Stimulated activated CD4-positive, alpha-beta T cell treated with anti-CD3 and anti-CD28 coated beads, Interleukin-15, amount 100 ng/mL, for 24 hours (primary cell): ENCODE results near the gene XYLB.
"Not testable (repeated sequence)": the region's sequence is repeated elsewhere in the genome, so short reads cannot be mapped to it uniquely, and the experiment has no call there.

Source experiments
- DNase-seq: peaks from one replicate; pipeline ENCODE4 v3.0.0-alpha.2; 2020

XYLB gene

GRCh38 chr3:38401246-38401962 lies 54.8 kb downstream of the XYLB start:
- DNase-seq = no peak

GRCh38 chr3:38404286-38404685 lies 57.7 kb downstream of the XYLB start:
- DNase-seq = no peak

GRCh38 chr3:38411591-38411990 lies 65.0 kb downstream of the XYLB start:
- DNase-seq = no peak

GRCh38 chr3:38420758-38421157 lies 74.2 kb downstream of the XYLB start:
- not testable (repeated sequence) for DNase-seq

GRCh38 chr3:38421679-38422336 lies 75.2 kb downstream of the XYLB start:
- no peak for DNase-seq

- not testable (repeated sequence) for DNase-seq
Measured at GRCh38 chr3:38426798-38427426, 80.3 kb downstream of the XYLB start.

GRCh38 chr3:38432871-38433658 lies 86.5 kb downstream of the XYLB start:
- not testable (repeated sequence) for DNase-seq

GRCh38 chr3:38433661-38434060 lies 87.1 kb downstream of the XYLB start:
- DNase-seq = not testable (repeated sequence)

GRCh38 chr3:38438436-38439069 lies 92.0 kb downstream of the XYLB start:
- not testable (repeated sequence) for DNase-seq

GRCh38 chr3:38443205-38443604 lies 96.6 kb downstream of the XYLB start:
- DNase-seq = not testable (repeated sequence)

GRCh38 chr3:38446085-38446686 lies 99.6 kb downstream of the XYLB start:
- no peak for DNase-seq

- no peak for DNase-seq
Measured at GRCh38 chr3:38446812-38447211, 100.2 kb downstream of the XYLB start.

- DNase-seq = no peak
Measured at GRCh38 chr3:38450853-38451252, 104.3 kb downstream of the XYLB start.

GRCh38 chr3:38453075-38453912 lies 106.7 kb downstream of the XYLB start, which contains the start of gene ACVR2B:
TSS of gene ACVR2B (plus strand) at chr3:38453890. CDS start at chr3:38454323, 433 bp downstream.
- DNase-seq = peak; percentile 86

GRCh38 chr3:38453913-38454177 lies 107.3 kb downstream of the XYLB start:
- DNase-seq = no peak

GRCh38 chr3:38454178-38454883 lies 107.7 kb downstream of the XYLB start:
- peak; percentile 45 for DNase-seq

- peak; percentile 60 for DNase-seq
Measured at GRCh38 chr3:38454884-38455638, 108.5 kb downstream of the XYLB start.

GRCh38 chr3:38455639-38456430 lies 109.2 kb downstream of the XYLB start:
- no peak for DNase-seq
